ENCODE data around the gene SSBP3.
A peak's percentile ranks its signal among the peaks of the same experiment; 100 is the strongest.

The SSBP3 gene

DNA sequence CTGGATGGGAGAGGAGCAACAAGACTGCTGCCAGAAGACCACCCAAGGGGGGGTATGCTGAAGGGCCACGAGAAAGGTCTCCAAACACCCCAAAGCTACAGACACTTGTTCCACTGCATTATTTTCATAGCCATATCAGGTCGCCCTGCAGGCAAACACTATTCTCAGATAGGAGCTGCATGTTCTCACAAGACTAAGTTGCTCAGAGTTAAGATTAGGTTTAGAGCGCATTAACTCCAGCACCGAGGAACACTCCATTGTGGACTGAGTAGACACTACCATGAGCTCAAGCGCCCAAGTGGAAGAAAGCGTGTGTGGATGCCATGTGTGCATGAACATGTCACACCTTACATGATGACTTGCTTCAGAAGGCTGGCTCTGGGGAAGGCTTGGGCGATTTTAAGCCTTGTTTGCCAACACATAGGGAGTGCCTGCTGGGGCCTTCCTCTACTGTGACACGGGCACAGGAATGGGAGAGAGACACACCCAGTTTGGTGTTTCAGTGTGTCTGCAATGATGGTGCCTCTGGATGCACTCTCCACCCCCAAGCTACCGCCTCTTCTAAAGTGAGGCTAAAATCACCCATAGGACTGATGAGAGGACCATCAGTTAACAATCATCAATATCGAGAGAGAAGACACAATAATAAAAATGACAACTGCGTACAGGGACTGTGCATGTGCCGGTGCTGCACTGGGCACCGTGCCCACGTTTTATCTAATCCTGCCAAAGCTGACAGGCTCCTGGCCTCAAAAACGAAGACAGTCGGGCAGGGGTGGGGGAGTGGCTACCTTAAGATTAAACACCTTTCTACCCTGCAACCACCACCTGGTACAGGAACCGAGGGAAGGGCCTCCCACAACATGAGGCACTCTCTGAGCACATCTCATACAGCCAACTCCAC, 34.9 kb downstream of the SSBP3 start:
- DNase-seq, result no peak

DNA sequence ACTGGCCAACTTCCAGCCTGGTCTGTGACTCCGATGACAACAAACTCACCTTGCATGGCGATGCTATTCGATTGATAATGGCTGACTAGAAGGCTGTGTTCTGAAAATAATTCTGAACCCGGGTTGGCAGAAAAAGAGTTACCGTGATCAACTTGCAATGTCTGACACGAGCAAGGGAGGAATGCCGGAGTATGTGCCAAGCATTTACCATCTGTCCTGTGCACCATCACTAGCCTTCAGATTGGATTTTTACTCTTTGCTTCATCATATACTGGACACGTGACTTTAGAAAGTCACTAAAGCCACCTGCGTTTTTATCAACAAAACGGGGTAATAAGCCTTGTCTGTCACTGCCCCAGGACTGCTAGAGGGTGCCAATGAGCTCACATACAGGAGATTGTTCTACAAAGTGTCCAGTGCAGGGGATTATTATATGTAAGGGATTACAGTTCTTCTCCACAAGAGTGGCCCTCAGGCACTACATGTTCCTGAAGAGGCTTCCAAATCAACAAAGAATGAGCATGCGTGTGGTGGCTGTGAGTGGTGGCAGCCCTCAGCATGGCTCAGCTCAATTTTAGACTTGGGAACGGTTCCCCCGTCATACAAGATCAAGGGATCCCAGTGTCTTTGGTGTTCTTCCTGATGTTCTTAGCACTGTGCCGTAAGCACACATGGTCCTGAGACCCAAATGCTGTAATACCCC, 35.8 kb downstream of the SSBP3 start:
- no peak for DNase-seq

DNA sequence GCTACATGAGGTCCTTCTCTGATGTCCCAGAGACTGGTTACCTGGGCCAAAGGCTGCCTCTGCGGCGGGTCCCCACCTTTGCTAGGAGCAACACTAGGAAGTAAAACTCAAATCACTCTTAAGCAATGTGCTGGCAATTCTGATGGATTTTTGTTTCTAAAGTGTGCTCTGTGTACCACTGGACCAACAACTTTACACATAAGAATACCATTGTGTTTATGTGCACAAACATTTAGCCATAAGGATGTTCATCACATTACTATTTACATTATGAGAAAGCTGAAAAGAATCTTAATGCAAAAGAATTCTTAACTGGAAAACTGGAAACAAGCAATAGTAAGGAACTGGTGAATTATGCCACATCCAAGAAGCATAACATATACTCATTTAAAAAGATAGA, 38.6 kb downstream of the SSBP3 start:
- no peak for DNase-seq

DNA sequence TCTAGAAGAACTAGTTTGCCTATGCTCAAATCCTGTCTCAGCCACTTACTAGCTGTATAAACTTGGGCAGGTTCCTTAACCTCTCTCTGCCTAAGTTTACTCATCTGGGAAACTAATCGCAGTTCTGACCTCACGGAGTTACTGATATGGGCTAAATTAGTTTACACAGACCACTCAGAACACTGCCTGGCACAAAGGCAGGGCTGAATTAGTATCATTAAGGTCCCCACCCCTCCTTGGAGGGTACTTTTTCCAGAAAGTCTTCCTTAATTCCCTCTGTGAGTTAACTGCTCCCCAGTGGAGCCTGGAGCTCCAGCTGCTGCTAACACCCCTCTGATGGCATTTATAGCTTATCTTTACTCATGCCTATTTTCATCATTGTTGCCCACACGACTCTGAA, 40.3 kb downstream of the SSBP3 start:
- no peak for DNase-seq

DNA sequence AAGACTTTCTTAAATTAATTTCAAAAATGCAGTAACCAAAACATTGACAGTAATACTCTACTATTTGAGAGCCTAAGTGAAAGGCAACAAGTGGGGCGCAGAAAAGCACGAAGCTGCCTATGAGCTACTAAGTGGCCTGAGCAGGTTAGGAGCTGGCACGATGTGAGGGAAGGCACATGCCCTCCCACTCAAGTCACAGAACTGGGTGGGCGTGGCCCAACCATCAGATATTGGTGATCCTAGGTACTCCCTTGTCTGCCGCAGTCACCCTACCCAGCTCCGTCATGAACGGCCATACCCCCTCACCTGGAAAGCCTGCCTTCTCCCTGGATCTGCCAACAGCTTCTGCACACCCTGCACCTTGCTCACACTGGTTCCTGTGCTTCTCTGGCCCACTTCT, 40.8 kb downstream of the SSBP3 start:
- DNase-seq, result no peak

DNA sequence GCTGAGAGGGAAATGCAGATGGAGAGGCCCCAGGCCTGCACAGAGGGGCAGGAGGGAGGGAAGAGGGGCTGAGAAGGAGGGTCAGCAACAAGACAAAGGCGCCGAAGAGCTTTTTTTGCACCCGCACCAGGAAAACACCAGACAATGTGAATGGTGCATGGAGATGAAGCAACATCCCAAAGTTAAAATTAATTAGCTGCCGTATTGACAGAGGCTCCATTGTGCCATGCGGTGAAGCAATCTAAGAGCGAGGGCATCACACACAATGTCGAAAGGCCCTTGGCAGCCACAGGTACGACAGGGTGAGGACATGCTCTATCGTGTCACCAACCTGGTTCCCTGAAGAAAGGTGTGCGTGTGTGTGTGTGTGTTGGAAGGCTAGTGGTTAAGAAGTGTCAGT, 41.2 kb downstream of the SSBP3 start:
- no peak for DNase-seq

DNA sequence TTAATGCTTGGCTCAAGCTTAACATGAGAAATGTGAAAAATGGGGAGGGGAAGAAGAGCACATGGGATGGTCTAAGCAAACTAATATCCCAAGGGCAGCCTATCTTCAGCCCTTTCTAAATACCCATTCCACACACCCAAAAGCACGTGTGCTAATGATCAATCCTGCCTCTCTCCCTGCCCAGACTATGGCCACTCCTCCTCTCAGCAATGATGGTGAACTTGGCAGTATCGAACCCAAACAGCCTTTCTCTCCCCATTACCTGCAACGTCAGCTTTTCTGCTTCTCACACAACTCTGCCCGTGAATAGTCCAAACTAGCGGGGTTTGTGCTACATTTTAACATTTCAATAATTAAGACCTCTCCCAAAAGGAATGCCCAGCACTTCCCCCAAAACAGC, 41.6 kb downstream of the SSBP3 start:
- no peak for DNase-seq

DNA sequence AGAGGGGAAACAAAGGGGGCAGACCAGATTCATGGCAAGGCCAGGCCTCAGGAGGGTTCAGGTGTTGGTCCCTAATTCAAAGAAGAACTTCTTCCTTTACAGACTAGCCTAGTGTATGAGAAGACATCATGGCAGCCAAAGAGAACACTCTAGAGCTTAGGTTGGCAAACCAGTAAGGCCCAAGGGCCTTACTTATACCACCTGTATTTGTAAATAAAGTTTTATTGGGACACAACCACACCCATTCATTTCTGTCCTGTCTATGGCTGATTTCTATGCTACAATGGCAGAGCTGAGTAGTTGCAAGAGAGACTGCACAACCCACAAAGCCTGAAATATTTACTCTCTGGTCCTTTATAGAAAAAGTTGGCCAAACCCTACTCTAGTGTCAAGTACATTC, 42.3 kb downstream of the SSBP3 start:
- DNase-seq, result no peak

DNA sequence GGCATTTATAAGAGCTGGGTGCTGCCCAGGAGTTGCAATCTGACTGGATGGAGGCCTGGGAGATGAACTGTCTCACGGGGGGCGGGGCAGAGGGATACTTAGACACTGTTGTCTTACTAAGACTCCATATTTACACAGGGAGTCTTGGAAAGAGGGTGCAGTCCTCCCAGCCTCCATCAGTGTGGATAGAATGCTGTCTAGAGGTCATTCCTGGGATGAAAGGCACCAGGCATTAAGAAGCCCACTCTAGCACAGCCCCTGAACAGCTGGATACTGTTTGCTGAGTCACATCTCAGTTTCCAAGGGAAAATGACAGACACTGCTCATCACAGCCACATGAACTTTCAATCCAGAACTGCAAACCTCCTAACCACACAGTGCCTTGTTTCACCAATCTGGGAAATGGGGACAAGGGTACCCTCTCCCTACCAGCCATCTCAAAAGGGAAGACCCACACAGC, 43.3 kb downstream of the SSBP3 start:
- no peak for DNase-seq

DNA sequence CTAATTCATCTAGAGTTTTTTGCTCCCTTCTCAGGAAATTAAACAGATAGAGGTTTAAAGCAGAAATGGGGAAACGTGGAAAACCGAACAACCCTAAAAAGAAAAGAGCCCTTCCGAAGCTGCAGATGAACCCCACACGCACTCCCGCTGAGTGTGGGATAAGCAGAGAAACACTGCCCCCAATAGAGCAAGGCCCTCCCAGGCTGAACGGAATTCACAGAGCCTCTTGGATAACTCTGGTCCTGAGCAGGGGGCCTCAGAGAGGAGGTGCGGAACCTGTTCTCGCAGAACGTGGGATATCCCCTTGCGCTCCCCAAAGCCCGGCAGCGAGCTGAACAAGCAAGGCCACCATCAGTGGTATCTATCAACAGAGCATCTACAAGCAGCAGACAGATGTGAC, 44.9 kb downstream of the SSBP3 start:
- no peak for DNase-seq

DNA sequence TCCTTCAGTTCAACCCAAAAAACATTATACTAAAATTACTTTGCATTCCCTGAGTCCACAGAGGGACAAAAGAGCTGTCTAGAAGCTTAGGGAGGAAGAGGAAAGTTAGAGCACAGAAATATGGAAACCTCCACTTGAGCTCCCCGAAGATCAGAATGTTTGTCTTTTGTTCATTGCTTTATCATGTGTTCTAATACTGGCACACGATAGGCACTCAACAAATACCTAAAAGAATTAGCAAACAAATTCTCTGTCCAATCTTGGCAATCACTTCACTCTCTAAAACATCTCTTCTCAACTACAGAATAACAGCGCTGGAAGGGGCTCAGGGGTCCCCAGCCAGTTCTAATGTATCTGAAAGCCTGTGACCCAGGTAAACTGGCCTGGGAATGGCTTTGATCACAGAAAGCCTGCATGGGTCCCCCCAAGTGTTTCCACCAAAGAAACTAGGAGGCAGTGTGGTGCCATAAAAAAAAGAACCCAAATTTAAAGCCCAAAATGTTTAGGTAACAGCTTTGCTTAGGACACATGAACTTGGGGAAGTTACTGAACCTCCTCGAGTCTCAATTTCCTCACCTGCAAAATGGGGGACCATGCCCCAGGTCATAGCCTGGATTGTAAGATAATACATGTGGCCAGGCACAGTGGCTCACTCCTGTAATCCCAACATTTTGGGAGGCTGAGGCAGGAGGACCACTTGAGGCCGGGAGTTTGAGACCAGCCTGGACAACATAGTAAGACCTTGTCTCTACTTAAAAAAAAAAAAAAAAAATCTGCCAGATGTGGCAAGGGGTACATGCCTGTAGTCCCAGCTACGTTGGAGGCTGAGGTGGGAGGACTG, 45.8 kb downstream of the SSBP3 start:
- no peak for DNase-seq

DNA sequence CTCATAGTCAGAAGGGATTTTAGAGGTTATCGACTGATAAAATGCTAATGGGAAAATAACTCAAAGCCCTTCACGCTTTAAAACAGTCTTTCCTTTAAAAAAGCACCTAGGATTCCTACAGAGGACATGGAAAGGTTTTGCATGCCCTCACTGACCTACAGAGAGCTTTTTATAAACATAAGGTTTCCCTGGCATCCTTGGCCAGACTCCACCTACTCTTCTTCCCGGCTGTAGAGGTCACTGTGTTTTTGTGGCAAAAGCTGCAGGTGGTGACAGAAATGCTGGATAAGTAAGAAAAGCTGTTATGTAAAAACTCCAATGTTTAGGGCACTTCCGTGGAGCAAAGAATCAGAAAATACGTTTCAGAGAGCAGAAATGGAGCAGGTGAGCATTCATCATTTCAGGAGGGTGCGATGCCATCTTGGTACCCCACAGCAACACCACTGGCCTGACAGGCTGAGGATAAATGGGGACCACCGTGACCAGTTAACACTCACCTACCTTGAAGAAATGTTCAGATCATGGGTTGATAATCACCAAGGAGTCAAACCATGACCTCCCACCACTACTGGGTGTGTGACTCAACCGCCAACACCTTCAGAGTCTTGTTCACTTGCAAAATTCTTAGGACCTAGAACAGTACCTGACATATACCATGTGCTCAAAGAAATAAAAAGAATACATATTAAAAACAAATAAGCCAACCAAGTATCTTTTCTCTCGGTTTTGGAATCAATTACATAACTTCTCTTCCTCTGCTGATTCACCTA, 46.6 kb downstream of the SSBP3 start:
- DNase-seq, result no peak

DNA sequence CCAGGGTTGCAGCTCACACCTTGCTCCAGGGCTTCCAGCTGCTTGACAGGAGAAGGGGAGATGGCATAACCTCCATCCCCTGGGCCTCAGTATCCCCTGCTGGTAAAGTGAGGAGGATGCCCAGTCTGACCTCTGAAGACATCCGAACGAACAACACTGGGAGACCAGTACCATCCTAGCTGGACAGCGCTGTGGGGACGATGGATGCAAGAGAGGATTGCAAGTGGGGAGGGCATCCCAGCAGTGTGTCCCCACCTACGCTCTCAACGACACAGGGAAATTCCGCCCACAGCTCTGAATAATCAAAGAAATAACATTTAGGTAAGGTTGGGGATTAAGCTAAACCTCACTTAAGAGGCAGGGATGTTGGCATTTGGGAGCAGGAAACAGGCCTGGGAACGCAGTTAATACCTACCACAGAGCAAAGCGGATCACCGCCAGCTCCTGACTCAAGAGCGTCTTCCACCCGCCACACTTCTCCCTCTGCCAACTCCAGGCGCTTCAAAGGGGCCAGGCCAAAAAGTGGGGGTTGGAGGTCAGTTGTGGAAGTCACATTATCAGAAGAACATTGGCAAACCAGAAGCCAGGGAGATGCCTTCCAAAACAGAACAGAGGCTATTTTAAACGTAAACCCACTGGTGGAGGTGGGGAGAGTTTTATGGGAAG, 47.6 kb downstream of the SSBP3 start:
- DNase-seq, result no peak

DNA sequence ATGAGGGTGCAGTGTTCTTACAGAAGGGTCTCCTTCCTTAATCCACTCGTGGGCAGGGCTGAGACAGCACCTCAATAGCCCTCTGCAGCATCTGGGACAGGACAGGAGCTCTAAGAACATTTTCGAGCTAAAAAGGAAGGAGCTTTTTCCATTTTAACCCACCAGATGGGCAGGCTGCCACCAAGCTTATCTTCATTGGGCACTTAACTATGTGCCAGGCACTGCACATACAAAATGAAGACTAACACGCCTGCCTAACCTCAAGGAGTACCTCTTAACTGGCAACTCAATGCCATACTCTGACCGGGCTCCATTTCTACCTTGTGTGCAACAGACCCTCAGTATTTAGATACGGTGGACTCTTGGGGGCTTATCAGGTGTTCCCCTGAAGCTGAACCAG, 48.2 kb downstream of the SSBP3 start:
- no peak for DNase-seq

DNA sequence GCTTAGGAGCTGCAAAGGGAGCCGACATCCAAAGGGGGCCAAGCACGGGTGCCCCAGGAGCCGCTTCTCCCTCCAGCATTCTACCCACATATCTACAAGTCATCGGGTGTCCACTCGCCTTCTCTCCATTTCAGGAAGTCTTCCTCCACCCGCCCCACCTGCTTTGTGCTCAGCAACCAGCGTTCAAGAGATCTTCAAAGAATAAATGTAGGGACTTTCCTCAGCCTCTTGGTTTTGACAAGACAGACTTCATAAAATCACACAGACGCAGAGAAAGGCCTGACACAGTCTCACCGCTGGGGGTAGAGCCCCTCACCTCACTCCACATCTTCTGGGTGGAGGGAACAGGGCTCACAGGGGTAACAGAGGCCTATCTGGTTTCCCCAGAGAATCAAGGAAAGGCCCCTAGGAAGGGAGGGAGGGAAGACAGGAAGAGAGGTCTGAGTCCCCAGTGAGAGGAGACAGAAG, 49.5 kb downstream of the SSBP3 start:
- DNase-seq, result peak; percentile 37

DNA sequence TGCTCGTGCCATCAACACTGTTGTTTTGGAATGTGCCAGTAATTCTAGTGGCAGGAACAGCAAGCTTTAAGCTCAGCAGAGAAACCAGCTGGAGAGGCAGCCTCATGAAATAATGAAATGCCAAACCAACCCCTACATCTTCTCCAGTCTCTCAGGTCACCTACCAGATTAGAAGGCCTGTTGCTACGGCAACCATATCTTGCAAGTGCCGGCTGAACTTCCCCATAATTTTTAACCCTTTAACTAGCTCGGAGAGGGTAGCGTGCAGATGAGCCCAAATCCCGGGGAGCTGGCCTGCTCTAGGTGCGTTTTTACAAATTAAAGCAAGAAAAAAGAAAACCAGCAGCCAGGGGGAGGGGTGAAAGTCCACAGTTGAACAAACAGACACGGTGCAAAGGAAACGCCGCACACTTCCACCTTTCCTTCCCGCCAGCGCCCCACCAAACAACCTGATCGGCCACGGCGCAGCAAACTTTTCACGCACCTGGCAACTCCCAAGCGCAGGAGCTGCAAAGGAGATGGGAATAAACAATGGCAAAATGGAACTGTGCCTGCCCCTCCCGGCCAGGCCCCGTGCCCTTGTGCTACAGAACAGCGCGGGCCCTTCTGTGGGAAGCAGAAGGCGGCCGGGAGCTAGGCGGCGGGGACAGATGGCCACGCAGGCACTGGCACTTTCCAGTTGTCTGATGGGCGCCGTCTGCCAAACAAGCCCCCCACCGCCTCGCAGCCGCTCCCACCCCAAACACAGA, 50.1 kb downstream of the SSBP3 start:
- no peak for DNase-seq

DNA sequence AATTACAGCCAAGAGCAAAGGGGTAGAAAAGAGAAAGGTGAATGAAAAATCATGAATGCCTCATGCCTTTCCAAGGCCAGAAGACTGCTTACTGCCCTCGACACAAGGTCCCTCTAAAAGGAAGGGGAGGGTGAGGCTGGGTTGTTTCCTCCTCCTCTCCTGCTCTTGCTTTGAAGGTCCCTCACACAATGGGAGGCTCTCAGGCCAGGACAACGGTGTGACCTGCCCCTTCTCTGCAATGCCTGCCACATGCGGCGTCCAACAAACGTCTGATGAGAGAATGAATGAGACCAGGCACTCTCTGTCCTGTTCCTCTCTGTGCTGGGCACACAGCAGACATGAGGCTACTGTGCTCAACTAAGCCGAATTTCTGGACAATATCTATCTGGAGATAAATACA, 51.3 kb downstream of the SSBP3 start:
- no peak for DNase-seq

DNA sequence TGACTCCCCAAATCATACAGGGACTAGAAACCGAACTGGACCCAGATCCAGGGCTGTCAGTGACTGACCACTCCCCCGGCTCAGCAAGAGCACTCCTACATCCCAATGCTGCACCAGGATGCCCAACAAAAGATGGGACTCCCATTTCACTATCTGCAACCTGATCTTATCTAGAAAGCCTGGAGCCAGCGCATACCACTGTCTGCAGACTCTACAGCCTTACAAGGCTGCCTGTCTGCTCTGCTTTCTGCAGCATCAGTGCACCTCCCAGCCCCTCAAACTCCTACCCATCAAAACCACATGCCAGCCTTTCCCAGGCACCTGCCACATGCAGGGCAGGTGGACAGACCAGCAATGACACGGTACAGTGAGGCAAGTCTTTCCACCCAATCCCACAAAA, 52.2 kb downstream of the SSBP3 start:
- DNase-seq, result no peak

DNA sequence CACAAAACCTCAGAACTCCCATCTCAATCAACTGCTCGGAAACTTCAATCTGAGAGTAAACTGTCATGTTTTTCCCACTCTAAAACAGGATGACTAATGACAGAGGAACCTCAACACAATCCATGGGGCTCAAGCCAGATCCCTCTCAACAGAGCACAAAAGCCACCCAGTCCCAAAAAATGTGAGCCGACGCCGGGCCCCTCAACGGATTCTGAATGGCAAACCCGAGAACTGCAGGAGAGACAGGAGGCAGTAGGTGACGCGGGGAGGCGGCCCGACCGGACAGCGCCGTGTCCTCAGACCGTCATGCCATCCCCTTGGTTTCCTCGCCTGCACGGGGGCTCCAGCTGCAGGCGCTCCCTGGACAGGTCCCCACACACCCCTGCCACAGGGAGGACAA, 53.4 kb downstream of the SSBP3 start:
- no peak for DNase-seq

DNA sequence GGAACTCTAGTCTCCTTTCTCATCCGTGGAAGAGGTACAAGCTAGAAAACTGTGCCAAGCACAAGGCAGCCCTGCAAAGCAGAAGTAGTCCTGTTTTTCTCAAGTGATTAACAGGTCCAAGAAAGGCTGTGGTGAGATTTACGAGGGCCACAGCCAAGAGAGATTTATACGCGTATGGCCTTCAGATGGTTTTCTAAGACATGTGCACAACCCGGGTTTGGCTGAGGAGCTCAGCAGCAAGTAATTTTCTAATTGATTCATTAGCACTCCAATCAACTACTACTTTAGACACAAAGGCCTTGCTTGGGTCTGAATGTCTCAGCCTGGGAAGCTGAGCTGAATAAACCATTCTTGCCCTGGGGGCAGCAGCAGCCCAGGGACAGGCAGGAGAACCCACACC, 55.8 kb downstream of the SSBP3 start:
- no peak for DNase-seq

DNA sequence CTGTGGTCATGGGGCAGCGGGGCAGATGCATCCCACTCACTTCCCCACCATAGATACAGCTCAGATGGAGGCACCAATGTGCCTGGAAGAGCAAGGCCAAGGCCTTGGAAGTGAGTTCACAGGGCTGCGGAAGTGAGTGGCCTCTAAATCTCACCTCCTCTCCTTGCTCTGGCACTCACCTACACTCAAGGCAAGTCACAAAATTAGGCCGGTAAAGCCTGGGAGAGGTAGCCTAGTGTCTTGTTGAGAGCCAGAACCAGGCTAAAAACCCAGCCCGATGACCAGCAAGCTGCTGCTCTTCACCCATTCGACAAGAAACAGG, 57.5 kb downstream of the SSBP3 start:
- no peak for DNase-seq

All from activated CD8-positive, alpha-beta memory T cell treated with anti-CD3 and anti-CD28 coated beads, Interleukin-2, amount 50 U/mL, for 4 hours (primary cell).